AG10803 (cell line): ENCODE measurements around the gene PAPPA.

Experiments
- DNase-seq: peaks from one replicate; pipeline ENCODE4 v3.0.0; 2010; ENCODE audit warnings: low read depth
- H3K4me3 ChIP-seq: 2 replicates; pipeline ENCODE4 v1.5.1; 2011; ENCODE audit warnings: mild to moderate bottlenecking, low read length, control low read depth
- TF ChIP-seq, protein P1 (sequence below): conservative IDR thresholded peaks from 2 replicates; pipeline ENCODE4 v1.5.1; 2011; ENCODE audit warnings: mild to moderate bottlenecking, low read length, control low read depth, inconsistent platforms

PAPPA gene

DNA sequence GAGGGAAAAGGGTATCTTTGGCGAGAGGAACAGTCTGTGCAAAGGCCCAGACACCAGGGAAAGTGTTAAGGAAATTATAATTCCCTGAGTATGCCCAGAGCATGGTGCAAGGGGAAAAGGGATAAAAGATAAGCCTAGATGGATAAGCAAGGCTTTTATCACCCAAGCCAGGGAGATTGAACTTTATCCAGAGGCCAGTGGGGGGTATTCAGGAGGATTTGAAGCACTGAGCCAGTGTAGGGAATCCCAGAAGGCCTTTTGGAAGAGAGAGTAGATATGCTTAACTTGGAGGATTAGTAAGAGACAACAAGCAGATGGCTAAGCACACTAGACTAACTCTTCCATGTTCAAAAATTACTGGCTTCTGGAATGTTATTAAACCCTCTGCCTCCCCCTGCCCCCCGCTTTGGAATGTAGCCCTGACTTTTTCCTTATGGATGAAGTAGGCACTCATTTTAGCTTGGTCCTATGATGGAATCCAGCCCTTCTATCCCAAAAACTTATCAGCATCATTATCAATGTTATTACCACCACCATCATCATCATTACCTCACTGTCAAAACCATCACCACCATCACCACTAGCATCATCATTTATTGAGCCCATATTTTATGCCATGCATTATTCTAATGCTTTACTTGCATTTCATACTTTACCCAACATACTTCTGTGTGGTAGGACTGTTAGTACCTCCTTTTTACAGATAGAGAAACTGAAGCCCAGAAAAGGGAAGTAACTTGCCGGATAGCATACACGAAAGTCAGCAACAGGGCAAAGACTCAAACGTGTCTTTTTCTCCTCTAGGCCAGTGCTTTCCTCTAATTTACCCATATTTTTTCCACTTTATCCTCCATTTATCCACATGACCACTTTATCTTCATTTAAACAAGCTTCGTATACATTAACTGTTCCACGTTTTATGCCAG, 237.0 kb downstream of the PAPPA start:
- DNase-seq = no peak
- no peak overlapping the region for H3K4me3 ChIP-seq
- TF ChIP-seq, protein P1, sequence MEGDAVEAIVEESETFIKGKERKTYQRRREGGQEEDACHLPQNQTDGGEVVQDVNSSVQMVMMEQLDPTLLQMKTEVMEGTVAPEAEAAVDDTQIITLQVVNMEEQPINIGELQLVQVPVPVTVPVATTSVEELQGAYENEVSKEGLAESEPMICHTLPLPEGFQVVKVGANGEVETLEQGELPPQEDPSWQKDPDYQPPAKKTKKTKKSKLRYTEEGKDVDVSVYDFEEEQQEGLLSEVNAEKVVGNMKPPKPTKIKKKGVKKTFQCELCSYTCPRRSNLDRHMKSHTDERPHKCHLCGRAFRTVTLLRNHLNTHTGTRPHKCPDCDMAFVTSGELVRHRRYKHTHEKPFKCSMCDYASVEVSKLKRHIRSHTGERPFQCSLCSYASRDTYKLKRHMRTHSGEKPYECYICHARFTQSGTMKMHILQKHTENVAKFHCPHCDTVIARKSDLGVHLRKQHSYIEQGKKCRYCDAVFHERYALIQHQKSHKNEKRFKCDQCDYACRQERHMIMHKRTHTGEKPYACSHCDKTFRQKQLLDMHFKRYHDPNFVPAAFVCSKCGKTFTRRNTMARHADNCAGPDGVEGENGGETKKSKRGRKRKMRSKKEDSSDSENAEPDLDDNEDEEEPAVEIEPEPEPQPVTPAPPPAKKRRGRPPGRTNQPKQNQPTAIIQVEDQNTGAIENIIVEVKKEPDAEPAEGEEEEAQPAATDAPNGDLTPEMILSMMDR = no peak

DNA sequence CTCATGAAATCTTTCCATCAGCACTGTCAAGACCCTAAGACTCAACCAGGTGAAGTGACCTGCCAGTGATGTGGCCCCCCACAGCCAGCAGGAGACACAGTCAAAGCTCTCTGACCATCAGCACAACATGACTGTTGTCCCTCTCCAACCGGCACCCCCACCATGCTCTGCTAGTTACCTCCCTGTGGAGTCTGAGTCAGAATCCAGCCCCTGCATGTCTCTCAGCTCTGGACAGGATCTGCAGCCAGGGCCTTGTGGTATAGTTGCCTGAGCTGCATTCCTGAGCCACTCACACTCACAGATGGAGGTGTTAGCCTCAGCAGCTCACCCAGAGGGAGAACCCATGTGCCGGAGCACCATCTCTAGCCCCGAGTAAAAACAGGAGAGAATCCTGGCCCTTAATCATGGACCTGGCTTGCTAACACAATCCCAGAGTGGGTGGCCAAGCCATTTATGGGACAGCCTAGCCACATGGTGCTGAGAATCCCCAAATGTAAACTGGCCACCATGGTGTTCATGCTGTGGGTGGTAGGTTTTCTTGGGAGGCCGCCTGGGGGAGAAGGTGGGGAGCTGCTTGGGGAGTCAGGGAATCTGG, 237.8 kb downstream of the PAPPA start:
- DNase-seq = peak; percentile 81
- H3K4me3 ChIP-seq = no peak overlapping the region
- TF ChIP-seq, protein P1 = no peak

DNA sequence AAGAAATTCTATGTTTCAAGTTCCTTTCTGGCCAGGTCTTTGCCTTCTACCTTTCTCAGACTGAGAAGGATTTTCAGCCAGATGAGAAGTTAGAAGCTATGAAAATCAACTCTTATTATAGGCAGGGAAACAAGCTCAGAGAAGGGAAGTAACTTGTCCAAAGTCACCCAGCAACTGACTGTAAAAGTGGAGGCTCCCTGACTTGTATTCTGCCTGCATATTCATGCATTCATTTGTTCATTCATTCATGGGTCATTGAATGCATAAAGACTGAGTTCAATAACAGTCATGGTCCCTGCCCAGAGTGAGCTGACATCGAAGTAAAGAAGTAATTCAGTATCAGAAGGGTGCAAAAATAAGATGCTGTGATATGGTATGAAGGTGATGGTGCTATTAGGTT, 239.6 kb downstream of the PAPPA start:
- TF ChIP-seq, protein P1 = no peak
- no peak for DNase-seq
- no peak overlapping the region for H3K4me3 ChIP-seq

DNA sequence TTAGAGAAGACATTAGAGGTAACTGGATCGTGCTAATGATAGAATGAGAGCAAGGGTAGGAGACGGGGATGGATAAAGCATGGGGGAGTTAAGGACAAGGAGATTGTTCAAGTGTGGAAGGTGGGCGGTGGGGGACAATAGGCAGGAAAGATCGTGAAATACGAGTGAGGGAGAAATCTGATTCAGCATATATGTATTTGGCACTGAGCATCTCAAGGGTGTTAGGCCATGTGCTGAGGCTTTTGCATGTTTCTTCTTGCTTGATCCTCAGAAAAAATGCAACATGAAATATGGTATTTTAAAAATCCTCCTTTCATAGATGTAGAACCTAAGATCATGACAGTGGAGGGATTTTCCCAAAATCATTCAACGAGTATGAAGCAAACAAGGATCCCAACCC, 240.5 kb downstream of the PAPPA start:
- DNase-seq = no peak
- H3K4me3 ChIP-seq = no peak overlapping the region
- TF ChIP-seq, protein P1 = no peak

DNA sequence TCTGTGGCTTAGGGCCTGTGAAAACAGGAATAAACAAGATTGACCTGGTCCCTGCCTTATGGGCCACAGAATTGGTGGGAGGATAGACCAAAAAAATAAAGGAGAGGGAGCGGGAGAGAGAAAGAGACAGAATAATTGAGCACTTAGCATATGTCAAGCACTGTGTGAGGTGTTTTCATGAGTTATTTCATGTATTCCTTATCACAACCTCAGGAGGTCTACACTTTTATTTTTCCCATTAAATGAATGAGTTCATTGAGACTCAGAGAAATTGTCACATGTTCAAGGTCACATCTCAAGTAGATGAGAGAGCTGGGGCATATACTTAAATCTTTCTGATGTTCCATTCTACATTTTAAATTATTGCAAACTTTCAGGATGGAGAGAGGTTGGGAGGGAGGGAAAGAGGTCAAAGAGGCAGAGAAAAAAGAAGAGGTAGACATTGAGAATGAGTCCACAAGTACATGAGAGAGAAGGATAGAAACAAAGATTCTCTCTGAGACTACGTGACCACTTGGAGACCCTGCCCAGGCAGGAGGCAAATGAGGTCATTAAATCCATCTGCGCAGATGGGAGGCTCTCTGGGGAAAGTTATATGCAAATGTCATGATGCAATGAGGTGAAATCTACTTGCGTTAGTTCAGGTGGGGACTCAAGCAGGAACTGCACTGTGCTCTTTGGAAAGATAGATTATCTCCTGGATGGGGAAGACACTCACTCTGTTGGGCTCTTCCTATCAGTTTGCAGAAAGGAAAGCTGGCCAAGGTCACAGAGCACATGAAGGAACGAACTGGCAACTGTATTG, 241.5 kb downstream of the PAPPA start:
- TF ChIP-seq, protein P1 = no peak
- no peak for DNase-seq
- H3K4me3 ChIP-seq = no peak overlapping the region

DNA sequence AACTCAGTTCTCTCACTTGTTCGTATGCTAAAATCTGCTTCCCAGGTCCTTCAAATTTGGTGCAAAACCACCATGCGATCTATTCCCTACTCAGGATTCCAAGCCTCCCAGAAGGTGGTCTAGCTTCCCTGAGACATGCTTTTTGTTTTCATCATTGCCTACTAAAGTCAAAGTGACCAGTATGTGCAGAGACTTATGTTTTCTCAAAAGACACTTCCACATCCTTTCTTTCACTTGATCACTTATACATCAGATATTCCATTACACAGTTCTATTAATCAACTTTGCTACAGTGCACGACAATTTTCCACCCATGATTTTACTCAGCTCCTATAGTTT, 242.1 kb downstream of the PAPPA start:
- no peak overlapping the region for H3K4me3 ChIP-seq
- DNase-seq = no peak
- TF ChIP-seq, protein P1 = no peak
